Ishikawa (cell line): ENCODE results near the gene RHOJ.

Source experiments
- CEBPB ChIP-seq: IDR thresholded peaks from 2 replicates; pipeline ENCODE4 v1.6.1; 2012
- CREB1 ChIP-seq: IDR thresholded peaks from 2 replicates; pipeline ENCODE4 v1.6.1; 2012; ENCODE audit warnings: low read depth
- EGR1 ChIP-seq: IDR thresholded peaks from 2 replicates; pipeline ENCODE4 v1.6.1; 2012
- EP300 ChIP-seq: IDR thresholded peaks from 2 replicates; pipeline ENCODE4 v1.6.1; 2012; ENCODE audit warnings: borderline replicate concordance
- FOXM1 ChIP-seq: IDR thresholded peaks from 2 replicates; pipeline ENCODE4 v1.6.1; 2012; ENCODE audit warnings: low read depth, borderline replicate concordance
- NFIC ChIP-seq: IDR thresholded peaks from 2 replicates; pipeline ENCODE4 v1.6.1; 2012
- RAD21 ChIP-seq: IDR thresholded peaks from 2 replicates; pipeline ENCODE4 v1.6.1; 2012; ENCODE audit warnings: low read depth
- TAF1 ChIP-seq: IDR thresholded peaks from 2 replicates; pipeline ENCODE4 v1.6.1; 2012; ENCODE audit warnings: low read depth, mild to moderate bottlenecking
- TCF12 ChIP-seq: IDR thresholded peaks from 2 replicates; pipeline ENCODE4 v1.6.1; 2012; ENCODE audit warnings: low read depth
- TEAD4 ChIP-seq: IDR thresholded peaks from 2 replicates; pipeline ENCODE4 v1.6.1; 2012
- YY1 ChIP-seq: IDR thresholded peaks from 2 replicates; pipeline ENCODE4 v1.6.1; 2012; ENCODE audit warnings: low read depth
- ZBTB7A ChIP-seq: IDR thresholded peaks from 2 replicates; pipeline ENCODE4 v1.6.1; 2012; ENCODE audit warnings: low read depth
- TF ChIP-seq, protein P1 (sequence below): IDR thresholded peaks from 2 replicates; pipeline ENCODE4 v1.6.1; 2012
- TF ChIP-seq, protein P2 (sequence below): IDR thresholded peaks from 2 replicates; pipeline ENCODE4 v1.6.1; 2012
- TF ChIP-seq, protein P3 (sequence below): IDR thresholded peaks from 2 replicates; pipeline ENCODE4 v1.6.1; 2012; ENCODE audit warnings: low read depth, mild to moderate bottlenecking

RHOJ gene

GRCh38 chr14:63318835-63319234 lies 114.6 kb downstream of the RHOJ start, which contains the start of gene GPHB5:
Gene GPHB5 (minus strand): TSS chr14:63318935. CDS start chr14:63317849, 1,086 bp downstream.
- TF ChIP-seq, protein P1, sequence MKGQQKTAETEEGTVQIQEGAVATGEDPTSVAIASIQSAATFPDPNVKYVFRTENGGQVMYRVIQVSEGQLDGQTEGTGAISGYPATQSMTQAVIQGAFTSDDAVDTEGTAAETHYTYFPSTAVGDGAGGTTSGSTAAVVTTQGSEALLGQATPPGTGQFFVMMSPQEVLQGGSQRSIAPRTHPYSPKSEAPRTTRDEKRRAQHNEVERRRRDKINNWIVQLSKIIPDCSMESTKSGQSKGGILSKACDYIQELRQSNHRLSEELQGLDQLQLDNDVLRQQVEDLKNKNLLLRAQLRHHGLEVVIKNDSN: no peak
- TF ChIP-seq FOXM1: no peak
- no peak for TF ChIP-seq EP300
- no peak for TF ChIP-seq TEAD4
- no peak for TF ChIP-seq TAF1
- TF ChIP-seq EGR1: no peak
- TF ChIP-seq TCF12: no peak
- TF ChIP-seq, protein P2, sequence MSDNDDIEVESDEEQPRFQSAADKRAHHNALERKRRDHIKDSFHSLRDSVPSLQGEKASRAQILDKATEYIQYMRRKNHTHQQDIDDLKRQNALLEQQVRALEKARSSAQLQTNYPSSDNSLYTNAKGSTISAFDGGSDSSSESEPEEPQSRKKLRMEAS: no peak
- no peak for TF ChIP-seq YY1

DNA sequence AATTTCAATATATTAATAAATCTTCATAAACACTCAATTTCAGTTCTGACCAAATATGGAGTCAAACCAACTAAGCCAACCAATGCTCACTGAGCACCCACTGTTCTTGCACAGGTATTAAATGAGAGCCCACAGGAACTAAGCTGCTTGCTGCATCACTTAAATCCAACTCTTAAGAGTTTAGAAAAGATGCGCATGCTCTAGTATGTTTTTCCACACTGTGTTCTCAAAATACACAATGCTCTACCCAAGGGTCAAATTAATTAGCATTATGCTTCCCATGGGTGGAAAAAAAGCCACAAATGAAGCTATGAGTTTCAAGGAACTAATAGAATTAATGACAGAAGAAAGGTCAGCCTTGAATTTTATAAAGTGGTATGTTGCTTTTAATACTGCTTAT lies 118.2 kb downstream of the RHOJ start:
- TF ChIP-seq FOXM1: no peak
- TF ChIP-seq RAD21: no peak
- TF ChIP-seq TCF12: no peak
- TF ChIP-seq TAF1: no peak
- TF ChIP-seq, protein P1: no peak
- TF ChIP-seq TEAD4: no peak
- no peak for TF ChIP-seq NFIC

DNA sequence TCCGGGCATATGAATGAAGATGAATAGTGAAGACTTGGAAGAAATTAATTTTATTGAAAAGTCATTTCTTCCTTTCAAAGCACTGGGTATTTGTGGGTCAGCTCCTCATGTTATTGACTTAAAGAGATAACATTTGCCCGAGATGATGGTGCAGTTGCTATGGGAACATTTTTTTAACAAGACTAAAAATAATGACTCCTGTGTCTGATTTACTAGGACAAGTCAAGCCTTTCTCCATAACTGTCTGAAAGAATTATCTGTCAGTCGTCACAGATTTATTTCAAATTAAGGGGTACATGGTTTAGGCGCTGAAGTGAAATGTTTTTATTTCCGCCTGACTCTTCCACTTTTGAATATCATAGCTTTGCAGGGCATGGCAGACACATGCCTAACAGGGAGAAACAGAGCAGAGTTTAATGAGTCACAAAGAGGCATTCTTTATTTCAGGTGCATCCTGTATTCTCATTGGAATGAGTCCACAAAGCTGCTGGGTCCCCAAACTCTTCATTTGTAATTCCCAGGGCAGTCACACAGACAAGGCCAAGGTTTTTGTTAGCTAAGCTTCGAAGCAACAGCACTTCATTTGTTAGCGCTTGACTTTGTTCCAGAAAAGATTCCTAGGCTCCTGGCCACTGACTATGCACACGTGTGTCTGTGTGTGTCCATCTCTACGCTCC lies 118.8 kb downstream of the RHOJ start:
- TF ChIP-seq NFIC (no peak), RAD21 (no peak)
- TF ChIP-seq, protein P2: no peak
- TF ChIP-seq, protein P3, sequence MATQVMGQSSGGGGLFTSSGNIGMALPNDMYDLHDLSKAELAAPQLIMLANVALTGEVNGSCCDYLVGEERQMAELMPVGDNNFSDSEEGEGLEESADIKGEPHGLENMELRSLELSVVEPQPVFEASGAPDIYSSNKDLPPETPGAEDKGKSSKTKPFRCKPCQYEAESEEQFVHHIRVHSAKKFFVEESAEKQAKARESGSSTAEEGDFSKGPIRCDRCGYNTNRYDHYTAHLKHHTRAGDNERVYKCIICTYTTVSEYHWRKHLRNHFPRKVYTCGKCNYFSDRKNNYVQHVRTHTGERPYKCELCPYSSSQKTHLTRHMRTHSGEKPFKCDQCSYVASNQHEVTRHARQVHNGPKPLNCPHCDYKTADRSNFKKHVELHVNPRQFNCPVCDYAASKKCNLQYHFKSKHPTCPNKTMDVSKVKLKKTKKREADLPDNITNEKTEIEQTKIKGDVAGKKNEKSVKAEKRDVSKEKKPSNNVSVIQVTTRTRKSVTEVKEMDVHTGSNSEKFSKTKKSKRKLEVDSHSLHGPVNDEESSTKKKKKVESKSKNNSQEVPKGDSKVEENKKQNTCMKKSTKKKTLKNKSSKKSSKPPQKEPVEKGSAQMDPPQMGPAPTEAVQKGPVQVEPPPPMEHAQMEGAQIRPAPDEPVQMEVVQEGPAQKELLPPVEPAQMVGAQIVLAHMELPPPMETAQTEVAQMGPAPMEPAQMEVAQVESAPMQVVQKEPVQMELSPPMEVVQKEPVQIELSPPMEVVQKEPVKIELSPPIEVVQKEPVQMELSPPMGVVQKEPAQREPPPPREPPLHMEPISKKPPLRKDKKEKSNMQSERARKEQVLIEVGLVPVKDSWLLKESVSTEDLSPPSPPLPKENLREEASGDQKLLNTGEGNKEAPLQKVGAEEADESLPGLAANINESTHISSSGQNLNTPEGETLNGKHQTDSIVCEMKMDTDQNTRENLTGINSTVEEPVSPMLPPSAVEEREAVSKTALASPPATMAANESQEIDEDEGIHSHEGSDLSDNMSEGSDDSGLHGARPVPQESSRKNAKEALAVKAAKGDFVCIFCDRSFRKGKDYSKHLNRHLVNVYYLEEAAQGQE: no peak

- TF ChIP-seq TAF1 (no peak), NFIC (no peak), RAD21 (no peak), CREB1 (no peak), YY1 (no peak), TCF12 (no peak)
- TF ChIP-seq, protein P2: no peak
Measured at GRCh38 chr14:63326840-63327239, 122.6 kb downstream of the RHOJ start.

DNA sequence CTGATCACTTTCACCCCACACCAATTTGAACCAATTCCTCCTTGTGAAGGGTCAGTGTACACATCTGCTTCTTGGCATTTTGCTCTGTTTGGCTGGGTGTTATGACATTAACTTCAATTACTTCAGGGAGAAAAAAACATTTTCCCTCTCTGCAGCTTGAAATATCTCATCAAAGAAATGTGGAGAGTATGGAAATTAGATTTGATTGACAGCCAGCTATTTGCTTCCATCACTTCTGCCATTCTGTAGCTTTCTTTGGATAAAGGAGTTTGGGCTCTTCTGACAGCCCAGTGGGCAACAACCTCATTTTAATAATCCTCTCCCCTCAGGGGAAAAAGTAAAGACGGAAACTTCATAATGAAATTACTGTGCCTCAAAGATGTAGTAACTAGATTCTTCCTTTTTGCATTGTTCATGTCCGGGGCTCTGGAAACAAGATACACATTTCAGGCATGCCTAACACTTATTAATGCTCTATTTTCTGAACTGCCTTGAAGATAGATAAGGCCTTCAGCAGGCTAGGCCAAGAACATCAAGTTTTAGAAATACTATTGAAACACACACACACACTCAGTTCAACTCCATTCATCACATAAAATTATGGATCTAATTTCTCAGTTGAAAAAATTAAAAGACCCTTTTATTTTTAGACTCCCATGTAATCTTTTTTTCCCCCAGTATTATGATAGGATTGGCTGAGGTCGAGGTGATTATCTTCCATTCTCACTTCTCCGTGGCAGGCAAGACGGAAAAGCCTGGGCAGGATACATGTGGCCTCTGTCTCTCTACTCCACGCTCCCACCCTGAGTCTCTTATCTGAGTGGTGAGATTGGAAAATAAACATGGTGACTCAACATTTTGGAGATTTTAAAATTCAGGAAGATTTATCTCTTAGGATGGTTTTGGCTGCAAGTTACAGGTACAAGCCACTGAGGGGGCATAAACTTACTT lies 124.8 kb downstream of the RHOJ start:
- TF ChIP-seq CREB1 (no peak), EP300 (no peak), FOXM1 (no peak), TEAD4 (no peak), NFIC (no peak), TCF12 (no peak), ZBTB7A (no peak), EGR1 (no peak), YY1 (no peak), CEBPB (no peak), TAF1 (no peak), RAD21 (no peak)
- TF ChIP-seq, protein P2: no peak
- TF ChIP-seq, protein P1: no peak
- TF ChIP-seq, protein P3: no peak
